A673 (cell line): ENCODE results near the gene MEPE. TPM values are rescaled to one million over a fixed set of nuclear protein-coding genes. Genes with fewer than 3 reads are reported as not detected.

Source experiments
- BruUV-seq: library from RNA; stranded (reverse); fragments of 400-500 nt; replicated peaks from 2 replicates; lab custom pipeline; 2021; lab: Mats Ljungman, UMichigan
- CTCF ChIA-PET: fragments of 300-600 bp; sonication (Branson Sonifier 250); formaldehyde crosslinking; loops from one replicate; lab custom pipeline; 2022; ENCODE audit warnings: antibody characterized with exemption; lab: Charles Lee
- POLR2A ChIA-PET: fragments of 300-600 bp; sonication (Branson Sonifier 250); formaldehyde crosslinking; loops from one replicate; lab custom pipeline; 2022; ENCODE audit warnings: antibody characterized with exemption; ENCODE audit not compliant: low non-redundant PET; lab: Charles Lee
- DNase-seq: peaks from one replicate; pipeline ENCODE4 v3.0.0-alpha.2; 2015; ENCODE audit warnings: low spot score
- H3K27ac ChIP-seq: fragments of 200-600 bp; sonication (generic); 2 replicates; pipeline ENCODE4 v1.5.1; 2016; ENCODE audit warnings: mixed run types, low read depth, mild to moderate bottlenecking, mixed read lengths, antibody characterized with exemption, low read length; ENCODE audit not compliant: poor library complexity, severe bottlenecking
- H3K27me3 ChIP-seq: fragments of 200-600 bp; sonication (generic); replicated peaks from 2 replicates; pipeline ENCODE4 v1.6.1; 2017; ENCODE audit warnings: mixed run types, low read depth, mild to moderate bottlenecking, mixed read lengths, antibody characterized with exemption, low read length; ENCODE audit not compliant: insufficient read depth, poor library complexity
- H3K36me3 ChIP-seq: fragments of 200-600 bp; sonication (generic); 2 replicates; pipeline ENCODE4 v1.6.1; 2016; ENCODE audit warnings: mixed run types, mild to moderate bottlenecking, mixed read lengths, antibody characterized with exemption, low read length; ENCODE audit not compliant: insufficient read depth, poor library complexity, severe bottlenecking
- H3K4me1 ChIP-seq: fragments of 200-600 bp; sonication (generic); 2 replicates; pipeline ENCODE4 v1.6.1; 2017; ENCODE audit warnings: mixed run types, mild to moderate bottlenecking, mixed read lengths, antibody characterized with exemption, low read length; ENCODE audit not compliant: insufficient read depth, poor library complexity, severe bottlenecking
- H3K4me3 ChIP-seq: fragments of 200-600 bp; sonication (generic); 2 replicates; pipeline ENCODE4 v1.5.1; 2016; ENCODE audit warnings: low read depth, mixed run types, mild to moderate bottlenecking, mixed read lengths, low read length; ENCODE audit not compliant: poor library complexity, severe bottlenecking
- H3K9me3 ChIP-seq: fragments of 200-600 bp; sonication (generic); 2 replicates; pipeline ENCODE4 v1.6.1; 2016; ENCODE audit warnings: mixed run types, low read depth, mild to moderate bottlenecking, mixed read lengths, antibody characterized with exemption, low read length; ENCODE audit not compliant: poor library complexity, severe bottlenecking
- EZH2 ChIP-seq: fragments of 200-600 bp; sonication (generic); IDR thresholded peaks from 2 replicates; pipeline ENCODE4 v1.6.1; 2017; ENCODE audit warnings: borderline replicate concordance, low read depth, mild to moderate bottlenecking, mixed read lengths, antibody characterized with exemption, low read length; ENCODE audit not compliant: poor library complexity, severe bottlenecking
- intact Hi-C: fragments of 100-400 bp; cut with micrococcal nuclease; formaldehyde crosslinking; loops from one replicate; pipeline ENCODE4 v1.10.0; 2022; ENCODE audit not compliant: unreplicated experiment
- total RNA-seq: library from RNA; stranded (reverse); gene quantifications from 2 replicates; pipeline ENCODE4 v1.2.3, GENCODE V29; 2021
- TF ChIP-seq, protein P1 (sequence below): fragments of 300-800, 200-600 bp; sonication (generic); conservative IDR thresholded peaks from 2 replicates; pipeline ENCODE4 v1.5.1; 2017; ENCODE audit warnings: low read depth, mild to moderate bottlenecking, antibody characterized with exemption, low read length, moderate library complexity, mixed read lengths

MEPE gene
- total RNA-seq, 1 experiment from 2014 or later = not detected

DNA sequence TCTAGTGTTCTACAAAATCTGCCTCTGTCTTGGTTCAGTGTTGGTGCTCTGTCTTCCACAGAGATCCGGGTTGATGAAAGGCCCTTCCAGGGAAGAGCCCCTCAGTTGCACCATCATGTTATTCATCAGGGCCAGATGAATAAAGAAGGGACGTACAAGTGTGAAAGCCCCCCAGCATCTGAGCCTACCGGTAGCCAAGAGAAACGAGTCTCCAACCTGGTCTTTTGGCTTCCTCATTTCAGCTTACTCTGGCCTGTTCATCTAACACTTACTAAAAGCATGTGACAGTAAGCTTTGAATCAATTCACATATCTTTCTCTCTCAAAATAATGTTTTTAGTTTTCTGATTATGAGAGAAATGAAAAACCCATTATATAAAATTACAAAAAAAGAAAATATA is 19.2 kb downstream of the MEPE start:
- no peak overlapping the region for H3K4me3 ChIP-seq
- H3K4me1 ChIP-seq = no peaks in the 10 kb centered on the region
- H3K27me3 ChIP-seq = no peaks in the 10 kb centered on the region
- TF ChIP-seq EZH2 = no peak
- TF ChIP-seq, protein P1, sequence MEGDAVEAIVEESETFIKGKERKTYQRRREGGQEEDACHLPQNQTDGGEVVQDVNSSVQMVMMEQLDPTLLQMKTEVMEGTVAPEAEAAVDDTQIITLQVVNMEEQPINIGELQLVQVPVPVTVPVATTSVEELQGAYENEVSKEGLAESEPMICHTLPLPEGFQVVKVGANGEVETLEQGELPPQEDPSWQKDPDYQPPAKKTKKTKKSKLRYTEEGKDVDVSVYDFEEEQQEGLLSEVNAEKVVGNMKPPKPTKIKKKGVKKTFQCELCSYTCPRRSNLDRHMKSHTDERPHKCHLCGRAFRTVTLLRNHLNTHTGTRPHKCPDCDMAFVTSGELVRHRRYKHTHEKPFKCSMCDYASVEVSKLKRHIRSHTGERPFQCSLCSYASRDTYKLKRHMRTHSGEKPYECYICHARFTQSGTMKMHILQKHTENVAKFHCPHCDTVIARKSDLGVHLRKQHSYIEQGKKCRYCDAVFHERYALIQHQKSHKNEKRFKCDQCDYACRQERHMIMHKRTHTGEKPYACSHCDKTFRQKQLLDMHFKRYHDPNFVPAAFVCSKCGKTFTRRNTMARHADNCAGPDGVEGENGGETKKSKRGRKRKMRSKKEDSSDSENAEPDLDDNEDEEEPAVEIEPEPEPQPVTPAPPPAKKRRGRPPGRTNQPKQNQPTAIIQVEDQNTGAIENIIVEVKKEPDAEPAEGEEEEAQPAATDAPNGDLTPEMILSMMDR = no peak
- H3K27ac ChIP-seq = no peak overlapping the region
- DNase-seq = no peak
- CTCF ChIA-PET = interaction anchor here (0.6 to 1.4 kb wide), 2 partner anchors 122 to 458 kb away, joined by 3 to 19 read pairs; no protein-coding TSS in a partner anchor
- no peaks in the 10 kb centered on the region for H3K9me3 ChIP-seq
- BruUV-seq = no TSS peak
- intact Hi-C loops = loop anchor here (5.0 to 10.0 kb wide), 2 partner anchors 360 to 663 kb away; no protein-coding TSS in a partner anchor
- H3K36me3 ChIP-seq = no peaks in the 10 kb centered on the region
- POLR2A ChIA-PET = no interaction called here

DNA sequence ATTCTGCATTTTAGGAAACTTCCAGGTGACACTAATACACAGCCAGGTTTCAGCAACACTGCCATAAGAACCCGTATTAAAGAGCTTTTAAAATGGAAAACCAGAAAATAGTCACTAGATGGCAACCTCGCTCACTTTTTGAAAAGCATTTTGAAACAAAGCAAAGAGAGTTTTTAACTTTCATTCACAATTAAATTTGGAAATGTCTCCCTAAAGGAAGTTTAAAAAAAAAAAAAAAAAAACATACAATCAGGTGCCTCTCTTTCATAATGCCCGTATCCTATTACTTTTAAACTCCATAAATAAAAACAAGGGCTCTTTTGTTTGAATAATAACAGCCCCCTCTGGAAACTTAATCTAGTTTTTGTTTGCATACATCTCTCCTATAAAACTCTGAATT is 20.3 kb downstream of the MEPE start:
- BruUV-seq = no TSS peak
- H3K9me3 ChIP-seq = no peaks in the 10 kb centered on the region
- DNase-seq = peak; percentile 61
- TF ChIP-seq EZH2 = no peak
- TF ChIP-seq, protein P1 = peak; percentile 46; the same call in 1 of the 2 replicates
- no peaks in the 10 kb centered on the region for H3K27me3 ChIP-seq
- intact Hi-C loops = loop anchor here (1.0 to 10.0 kb wide), 3 partner anchors 120 to 662 kb away; no protein-coding TSS in a partner anchor
- H3K4me3 ChIP-seq = no peak overlapping the region
- CTCF ChIA-PET = interaction anchor here (0.7 to 1.4 kb wide), 5 partner anchors 115 to 359 kb away, joined by 3 to 19 read pairs (median 8); no protein-coding TSS in a partner anchor
- POLR2A ChIA-PET = interaction anchor here (0.7 kb wide), 1 partner anchor 118 kb away, joined by 7 read pairs; no protein-coding TSS in a partner anchor
- no peaks in the 10 kb centered on the region for H3K36me3 ChIP-seq
- no peak overlapping the region for H3K27ac ChIP-seq
- H3K4me1 ChIP-seq = no peaks in the 10 kb centered on the region

DNA sequence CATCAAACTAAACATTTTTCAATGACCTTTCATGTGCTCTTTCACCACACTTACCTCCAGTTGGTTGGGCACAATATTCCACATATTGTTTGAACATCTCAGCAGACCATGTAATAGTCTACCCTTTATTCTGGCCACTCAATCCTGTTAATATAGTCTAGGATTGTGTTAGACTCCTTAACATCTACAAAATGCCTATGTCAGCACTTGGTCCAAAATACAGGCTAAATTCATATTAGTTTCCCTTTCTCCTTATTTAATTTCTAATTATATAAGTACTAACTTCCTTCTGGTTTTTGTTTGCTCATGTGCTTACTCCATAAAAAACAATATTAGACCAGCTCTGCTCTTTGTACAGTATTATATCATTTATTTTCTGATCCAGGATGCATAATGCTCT is 21.1 kb downstream of the MEPE start:
- intact Hi-C loops = loop anchor here (1.0 to 10.0 kb wide), 3 partner anchors 119 to 661 kb away; no protein-coding TSS in a partner anchor
- Histone ChIP-seq H3K9me3 (no peaks in the 10 kb centered on the region), H3K27me3 (no peaks in the 10 kb centered on the region), H3K4me3 (no peak overlapping the region), H3K36me3 (no peaks in the 10 kb centered on the region), H3K4me1 (no peaks in the 10 kb centered on the region), H3K27ac (no peak overlapping the region)
- BruUV-seq = no TSS peak
- ChIA-PET POLR2A (no interaction called here), CTCF (no interaction called here)
- TF ChIP-seq, protein P1 = no peak
- no peak for TF ChIP-seq EZH2
- no peak for DNase-seq
